HEK293 (cell line): ENCODE data around the gene MCIDAS.
A peak's percentile ranks its signal among the peaks of the same experiment; 100 is the strongest.

Experiments
- BCL11A ChIP-seq: fragments of 450-650 bp; formaldehyde crosslinking; IDR thresholded peaks from 2 replicates; pipeline ENCODE4 v1.5.1; 2016; ENCODE audit warnings: low read depth, missing biosample characterization, missing genetic modification characterization
- KLF9 ChIP-seq: fragments of 450-650 bp; formaldehyde crosslinking; IDR thresholded peaks from 2 replicates; pipeline ENCODE4 v1.5.1; 2016; ENCODE audit warnings: missing biosample characterization, missing genetic modification characterization, low read depth
- SCRT1 ChIP-seq: fragments of 450-650 bp; formaldehyde crosslinking; IDR thresholded peaks from 2 replicates; pipeline ENCODE4 v1.5.1; 2016; ENCODE audit warnings: missing biosample characterization, missing genetic modification characterization, borderline replicate concordance
- SP3 ChIP-seq: fragments of 450-650 bp; formaldehyde crosslinking; IDR thresholded peaks from 2 replicates; pipeline ENCODE4 v1.5.1; 2016; ENCODE audit warnings: missing biosample characterization, missing genetic modification characterization
- WT1 ChIP-seq: fragments of 450-650 bp; formaldehyde crosslinking; IDR thresholded peaks from 2 replicates; pipeline ENCODE4 v1.5.1; 2016; ENCODE audit warnings: missing biosample characterization, missing genetic modification characterization
- ZNF133 ChIP-seq: fragments of 450-650 bp; formaldehyde crosslinking; IDR thresholded peaks from 2 replicates; pipeline ENCODE4 v1.5.1; 2016; ENCODE audit warnings: missing biosample characterization, missing genetic modification characterization
- ZNF19 ChIP-seq: fragments of 450-650 bp; formaldehyde crosslinking; IDR thresholded peaks from 2 replicates; pipeline ENCODE4; 2016; ENCODE audit warnings: missing biosample characterization, missing genetic modification characterization, low read depth
- ZNF239 ChIP-seq: fragments of 450-650 bp; formaldehyde crosslinking; IDR thresholded peaks from 2 replicates; pipeline ENCODE4 v1.5.1; 2016; ENCODE audit warnings: missing biosample characterization, missing genetic modification characterization
- ZNF311 ChIP-seq: fragments of 450-650 bp; formaldehyde crosslinking; IDR thresholded peaks from 2 replicates; pipeline ENCODE4 v1.5.1; 2017; ENCODE audit warnings: missing biosample characterization, missing genetic modification characterization, borderline replicate concordance
- ZNF366 ChIP-seq: fragments of 450-650 bp; formaldehyde crosslinking; conservative IDR thresholded peaks from 2 replicates; pipeline ENCODE4 v1.5.1; 2016; ENCODE audit warnings: missing biosample characterization, missing genetic modification characterization
- ZNF549 ChIP-seq: fragments of 450-650 bp; IDR thresholded peaks from 2 replicates; pipeline ENCODE4 v1.5.1; 2018; ENCODE audit warnings: missing biosample characterization, missing genetic modification characterization, mild to moderate bottlenecking, inconsistent platforms, moderate library complexity
- ZNF610 ChIP-seq: fragments of 450-650 bp; formaldehyde crosslinking; IDR thresholded peaks from 2 replicates; pipeline ENCODE4 v1.5.1; 2016; ENCODE audit warnings: missing biosample characterization, missing genetic modification characterization, borderline replicate concordance
- ZNF624 ChIP-seq: fragments of 450-650 bp; formaldehyde crosslinking; IDR thresholded peaks from 2 replicates; pipeline ENCODE4 v1.5.1; 2017; ENCODE audit warnings: missing biosample characterization, missing genetic modification characterization
- ZNF658 ChIP-seq: fragments of 450-650 bp; formaldehyde crosslinking; IDR thresholded peaks from 2 replicates; pipeline ENCODE4; 2016; ENCODE audit warnings: missing biosample characterization, missing genetic modification characterization
- ZNF747 ChIP-seq: fragments of 450-650 bp; formaldehyde crosslinking; IDR thresholded peaks from 2 replicates; pipeline ENCODE4 v1.5.1; 2016; ENCODE audit warnings: missing biosample characterization, missing genetic modification characterization
- TF ChIP-seq, protein P1 (sequence below): fragments of 450-650 bp; formaldehyde crosslinking; conservative IDR thresholded peaks from 2 replicates; pipeline ENCODE4 v1.5.1; 2016; ENCODE audit warnings: low read depth, missing biosample characterization, missing genetic modification characterization
- TF ChIP-seq, protein P2 (sequence below): fragments of 450-650 bp; formaldehyde crosslinking; IDR thresholded peaks from 2 replicates; pipeline ENCODE4 v1.5.1; 2016; ENCODE audit warnings: missing biosample characterization, missing genetic modification characterization
- TF ChIP-seq, protein P3 (sequence below): fragments of 450-650 bp; formaldehyde crosslinking; IDR thresholded peaks from 2 replicates; pipeline ENCODE4 v1.5.1; 2016; ENCODE audit warnings: missing biosample characterization, missing genetic modification characterization
- TF ChIP-seq, protein P4 (sequence below): fragments of 450-650 bp; formaldehyde crosslinking; IDR thresholded peaks from 2 replicates; pipeline ENCODE4 v1.5.1; 2016; ENCODE audit warnings: missing biosample characterization, missing genetic modification characterization
- TF ChIP-seq, protein P5 (sequence below): fragments of 450-650 bp; formaldehyde crosslinking; IDR thresholded peaks from 2 replicates; pipeline ENCODE4 v1.5.1; 2017; ENCODE audit warnings: missing biosample characterization, missing genetic modification characterization
- TF ChIP-seq, protein P6 (sequence below): fragments of 450-650 bp; formaldehyde crosslinking; IDR thresholded peaks from 2 replicates; pipeline ENCODE4 v1.5.1; 2016; ENCODE audit warnings: missing biosample characterization, missing genetic modification characterization, borderline replicate concordance
- TF ChIP-seq, protein P7 (sequence below): fragments of 450-650 bp; formaldehyde crosslinking; IDR thresholded peaks from 2 replicates; pipeline ENCODE4 v1.5.1; 2016; ENCODE audit warnings: missing biosample characterization, missing genetic modification characterization
- TF ChIP-seq, protein P8 (sequence below): sonication (generic); formaldehyde crosslinking; IDR thresholded peaks from 2 replicates; pipeline ENCODE4 v1.8.1; 2022; ENCODE audit warnings: mild to moderate bottlenecking, moderate library complexity, missing genetic modification reagents

The MCIDAS gene

DNA sequence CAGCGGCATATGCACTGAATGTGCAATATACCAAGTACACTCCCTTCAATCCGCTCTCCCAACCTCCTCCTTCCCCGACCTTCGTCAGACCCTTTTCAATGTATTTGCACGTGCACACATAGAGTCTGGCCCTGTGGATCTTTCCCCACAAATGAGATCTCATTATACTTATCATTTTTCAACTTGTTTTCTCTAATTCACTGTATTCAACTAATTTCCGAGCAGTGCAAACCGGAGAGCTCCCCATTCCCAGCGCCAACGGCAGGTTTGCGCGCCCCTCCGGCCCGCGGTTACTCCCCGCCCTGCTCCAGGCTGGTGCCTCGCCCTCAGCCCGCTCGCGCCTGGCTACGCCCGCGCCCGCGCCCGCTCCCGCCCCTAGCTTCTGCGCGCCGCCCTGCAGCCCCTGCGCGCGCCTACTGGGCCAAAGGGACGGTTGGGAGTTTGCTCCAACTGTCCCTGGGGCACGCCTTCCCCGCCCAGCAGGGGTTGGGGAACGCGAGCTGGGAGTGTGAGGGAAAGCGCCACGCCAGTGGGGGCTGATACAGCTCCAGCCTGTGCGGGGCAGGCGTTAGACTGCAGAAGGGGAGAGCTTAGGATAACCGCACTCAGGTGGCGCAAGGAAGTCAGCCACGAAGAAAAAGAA lies 50.8 kb downstream of the MCIDAS start (continued):
- TF ChIP-seq, protein P1, sequence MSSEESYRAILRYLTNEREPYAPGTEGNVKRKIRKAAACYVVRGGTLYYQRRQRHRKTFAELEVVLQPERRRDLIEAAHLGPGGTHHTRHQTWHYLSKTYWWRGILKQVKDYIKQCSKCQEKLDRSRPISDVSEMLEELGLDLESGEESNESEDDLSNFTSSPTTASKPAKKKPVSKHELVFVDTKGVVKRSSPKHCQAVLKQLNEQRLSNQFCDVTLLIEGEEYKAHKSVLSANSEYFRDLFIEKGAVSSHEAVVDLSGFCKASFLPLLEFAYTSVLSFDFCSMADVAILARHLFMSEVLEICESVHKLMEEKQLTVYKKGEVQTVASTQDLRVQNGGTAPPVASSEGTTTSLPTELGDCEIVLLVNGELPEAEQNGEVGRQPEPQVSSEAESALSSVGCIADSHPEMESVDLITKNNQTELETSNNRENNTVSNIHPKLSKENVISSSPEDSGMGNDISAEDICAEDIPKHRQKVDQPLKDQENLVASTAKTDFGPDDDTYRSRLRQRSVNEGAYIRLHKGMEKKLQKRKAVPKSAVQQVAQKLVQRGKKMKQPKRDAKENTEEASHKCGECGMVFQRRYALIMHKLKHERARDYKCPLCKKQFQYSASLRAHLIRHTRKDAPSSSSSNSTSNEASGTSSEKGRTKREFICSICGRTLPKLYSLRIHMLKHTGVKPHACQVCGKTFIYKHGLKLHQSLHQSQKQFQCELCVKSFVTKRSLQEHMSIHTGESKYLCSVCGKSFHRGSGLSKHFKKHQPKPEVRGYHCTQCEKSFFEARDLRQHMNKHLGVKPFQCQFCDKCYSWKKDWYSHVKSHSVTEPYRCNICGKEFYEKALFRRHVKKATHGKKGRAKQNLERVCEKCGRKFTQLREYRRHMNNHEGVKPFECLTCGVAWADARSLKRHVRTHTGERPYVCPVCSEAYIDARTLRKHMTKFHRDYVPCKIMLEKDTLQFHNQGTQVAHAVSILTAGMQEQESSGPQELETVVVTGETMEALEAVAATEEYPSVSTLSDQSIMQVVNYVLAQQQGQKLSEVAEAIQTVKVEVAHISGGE (tag by site-specific recombination), result no peak
- TF ChIP-seq SCRT1 (no peak), ZNF549 (no peak), SP3 (tag by site-specific recombination) (peak; percentile 71; the same call in 1 of the 2 replicates), ZNF19 (tag by site-specific recombination) (no peak), ZNF133 (tag by site-specific recombination) (no peak), ZNF658 (tag by site-specific recombination) (no peak), ZNF239 (no peak), ZNF610 (tag by site-specific recombination) (peak; percentile 46; the same call in 1 of the 2 replicates), KLF9 (tag by site-specific recombination) (peak; percentile 90), ZNF366 (tag by site-specific recombination) (no peak), BCL11A (tag by site-specific recombination) (no peak), ZNF747 (no peak), ZNF311 (tag by site-specific recombination) (no peak), WT1 (tag by site-specific recombination) (peak; percentile 87), ZNF624 (tag by site-specific recombination) (no peak)
- TF ChIP-seq, protein P2, sequence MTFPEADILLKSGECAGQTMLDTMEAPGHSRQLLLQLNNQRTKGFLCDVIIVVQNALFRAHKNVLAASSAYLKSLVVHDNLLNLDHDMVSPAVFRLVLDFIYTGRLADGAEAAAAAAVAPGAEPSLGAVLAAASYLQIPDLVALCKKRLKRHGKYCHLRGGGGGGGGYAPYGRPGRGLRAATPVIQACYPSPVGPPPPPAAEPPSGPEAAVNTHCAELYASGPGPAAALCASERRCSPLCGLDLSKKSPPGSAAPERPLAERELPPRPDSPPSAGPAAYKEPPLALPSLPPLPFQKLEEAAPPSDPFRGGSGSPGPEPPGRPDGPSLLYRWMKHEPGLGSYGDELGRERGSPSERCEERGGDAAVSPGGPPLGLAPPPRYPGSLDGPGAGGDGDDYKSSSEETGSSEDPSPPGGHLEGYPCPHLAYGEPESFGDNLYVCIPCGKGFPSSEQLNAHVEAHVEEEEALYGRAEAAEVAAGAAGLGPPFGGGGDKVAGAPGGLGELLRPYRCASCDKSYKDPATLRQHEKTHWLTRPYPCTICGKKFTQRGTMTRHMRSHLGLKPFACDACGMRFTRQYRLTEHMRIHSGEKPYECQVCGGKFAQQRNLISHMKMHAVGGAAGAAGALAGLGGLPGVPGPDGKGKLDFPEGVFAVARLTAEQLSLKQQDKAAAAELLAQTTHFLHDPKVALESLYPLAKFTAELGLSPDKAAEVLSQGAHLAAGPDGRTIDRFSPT (tag by site-specific recombination), result peak; percentile 40; the same call in 1 of the 2 replicates
- TF ChIP-seq, protein P3, sequence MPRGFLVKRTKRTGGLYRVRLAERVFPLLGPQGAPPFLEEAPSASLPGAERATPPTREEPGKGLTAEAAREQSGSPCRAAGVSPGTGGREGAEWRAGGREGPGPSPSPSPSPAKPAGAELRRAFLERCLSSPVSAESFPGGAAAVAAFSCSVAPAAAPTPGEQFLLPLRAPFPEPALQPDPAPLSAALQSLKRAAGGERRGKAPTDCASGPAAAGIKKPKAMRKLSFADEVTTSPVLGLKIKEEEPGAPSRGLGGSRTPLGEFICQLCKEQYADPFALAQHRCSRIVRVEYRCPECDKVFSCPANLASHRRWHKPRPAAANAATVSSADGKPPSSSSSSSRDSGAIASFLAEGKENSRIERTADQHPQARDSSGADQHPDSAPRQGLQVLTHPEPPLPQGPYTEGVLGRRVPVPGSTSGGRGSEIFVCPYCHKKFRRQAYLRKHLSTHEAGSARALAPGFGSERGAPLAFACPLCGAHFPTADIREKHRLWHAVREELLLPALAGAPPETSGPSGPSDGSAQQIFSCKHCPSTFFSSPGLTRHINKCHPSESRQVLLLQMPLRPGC (tag by site-specific recombination), result no peak
- TF ChIP-seq, protein P4, sequence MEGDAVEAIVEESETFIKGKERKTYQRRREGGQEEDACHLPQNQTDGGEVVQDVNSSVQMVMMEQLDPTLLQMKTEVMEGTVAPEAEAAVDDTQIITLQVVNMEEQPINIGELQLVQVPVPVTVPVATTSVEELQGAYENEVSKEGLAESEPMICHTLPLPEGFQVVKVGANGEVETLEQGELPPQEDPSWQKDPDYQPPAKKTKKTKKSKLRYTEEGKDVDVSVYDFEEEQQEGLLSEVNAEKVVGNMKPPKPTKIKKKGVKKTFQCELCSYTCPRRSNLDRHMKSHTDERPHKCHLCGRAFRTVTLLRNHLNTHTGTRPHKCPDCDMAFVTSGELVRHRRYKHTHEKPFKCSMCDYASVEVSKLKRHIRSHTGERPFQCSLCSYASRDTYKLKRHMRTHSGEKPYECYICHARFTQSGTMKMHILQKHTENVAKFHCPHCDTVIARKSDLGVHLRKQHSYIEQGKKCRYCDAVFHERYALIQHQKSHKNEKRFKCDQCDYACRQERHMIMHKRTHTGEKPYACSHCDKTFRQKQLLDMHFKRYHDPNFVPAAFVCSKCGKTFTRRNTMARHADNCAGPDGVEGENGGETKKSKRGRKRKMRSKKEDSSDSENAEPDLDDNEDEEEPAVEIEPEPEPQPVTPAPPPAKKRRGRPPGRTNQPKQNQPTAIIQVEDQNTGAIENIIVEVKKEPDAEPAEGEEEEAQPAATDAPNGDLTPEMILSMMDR, result peak; percentile 94
- TF ChIP-seq, protein P5, sequence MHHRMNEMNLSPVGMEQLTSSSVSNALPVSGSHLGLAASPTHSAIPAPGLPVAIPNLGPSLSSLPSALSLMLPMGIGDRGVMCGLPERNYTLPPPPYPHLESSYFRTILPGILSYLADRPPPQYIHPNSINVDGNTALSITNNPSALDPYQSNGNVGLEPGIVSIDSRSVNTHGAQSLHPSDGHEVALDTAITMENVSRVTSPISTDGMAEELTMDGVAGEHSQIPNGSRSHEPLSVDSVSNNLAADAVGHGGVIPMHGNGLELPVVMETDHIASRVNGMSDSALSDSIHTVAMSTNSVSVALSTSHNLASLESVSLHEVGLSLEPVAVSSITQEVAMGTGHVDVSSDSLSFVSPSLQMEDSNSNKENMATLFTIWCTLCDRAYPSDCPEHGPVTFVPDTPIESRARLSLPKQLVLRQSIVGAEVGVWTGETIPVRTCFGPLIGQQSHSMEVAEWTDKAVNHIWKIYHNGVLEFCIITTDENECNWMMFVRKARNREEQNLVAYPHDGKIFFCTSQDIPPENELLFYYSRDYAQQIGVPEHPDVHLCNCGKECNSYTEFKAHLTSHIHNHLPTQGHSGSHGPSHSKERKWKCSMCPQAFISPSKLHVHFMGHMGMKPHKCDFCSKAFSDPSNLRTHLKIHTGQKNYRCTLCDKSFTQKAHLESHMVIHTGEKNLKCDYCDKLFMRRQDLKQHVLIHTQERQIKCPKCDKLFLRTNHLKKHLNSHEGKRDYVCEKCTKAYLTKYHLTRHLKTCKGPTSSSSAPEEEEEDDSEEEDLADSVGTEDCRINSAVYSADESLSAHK (tag by site-specific recombination), result no peak
- TF ChIP-seq, protein P6, sequence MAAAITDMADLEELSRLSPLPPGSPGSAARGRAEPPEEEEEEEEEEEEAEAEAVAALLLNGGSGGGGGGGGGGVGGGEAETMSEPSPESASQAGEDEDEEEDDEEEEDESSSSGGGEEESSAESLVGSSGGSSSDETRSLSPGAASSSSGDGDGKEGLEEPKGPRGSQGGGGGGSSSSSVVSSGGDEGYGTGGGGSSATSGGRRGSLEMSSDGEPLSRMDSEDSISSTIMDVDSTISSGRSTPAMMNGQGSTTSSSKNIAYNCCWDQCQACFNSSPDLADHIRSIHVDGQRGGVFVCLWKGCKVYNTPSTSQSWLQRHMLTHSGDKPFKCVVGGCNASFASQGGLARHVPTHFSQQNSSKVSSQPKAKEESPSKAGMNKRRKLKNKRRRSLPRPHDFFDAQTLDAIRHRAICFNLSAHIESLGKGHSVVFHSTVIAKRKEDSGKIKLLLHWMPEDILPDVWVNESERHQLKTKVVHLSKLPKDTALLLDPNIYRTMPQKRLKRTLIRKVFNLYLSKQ (tag by site-specific recombination), result no peak
- TF ChIP-seq, protein P7, sequence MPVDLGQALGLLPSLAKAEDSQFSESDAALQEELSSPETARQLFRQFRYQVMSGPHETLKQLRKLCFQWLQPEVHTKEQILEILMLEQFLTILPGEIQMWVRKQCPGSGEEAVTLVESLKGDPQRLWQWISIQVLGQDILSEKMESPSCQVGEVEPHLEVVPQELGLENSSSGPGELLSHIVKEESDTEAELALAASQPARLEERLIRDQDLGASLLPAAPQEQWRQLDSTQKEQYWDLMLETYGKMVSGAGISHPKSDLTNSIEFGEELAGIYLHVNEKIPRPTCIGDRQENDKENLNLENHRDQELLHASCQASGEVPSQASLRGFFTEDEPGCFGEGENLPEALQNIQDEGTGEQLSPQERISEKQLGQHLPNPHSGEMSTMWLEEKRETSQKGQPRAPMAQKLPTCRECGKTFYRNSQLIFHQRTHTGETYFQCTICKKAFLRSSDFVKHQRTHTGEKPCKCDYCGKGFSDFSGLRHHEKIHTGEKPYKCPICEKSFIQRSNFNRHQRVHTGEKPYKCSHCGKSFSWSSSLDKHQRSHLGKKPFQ (tag by site-specific recombination), result no peak
- TF ChIP-seq, protein P8, sequence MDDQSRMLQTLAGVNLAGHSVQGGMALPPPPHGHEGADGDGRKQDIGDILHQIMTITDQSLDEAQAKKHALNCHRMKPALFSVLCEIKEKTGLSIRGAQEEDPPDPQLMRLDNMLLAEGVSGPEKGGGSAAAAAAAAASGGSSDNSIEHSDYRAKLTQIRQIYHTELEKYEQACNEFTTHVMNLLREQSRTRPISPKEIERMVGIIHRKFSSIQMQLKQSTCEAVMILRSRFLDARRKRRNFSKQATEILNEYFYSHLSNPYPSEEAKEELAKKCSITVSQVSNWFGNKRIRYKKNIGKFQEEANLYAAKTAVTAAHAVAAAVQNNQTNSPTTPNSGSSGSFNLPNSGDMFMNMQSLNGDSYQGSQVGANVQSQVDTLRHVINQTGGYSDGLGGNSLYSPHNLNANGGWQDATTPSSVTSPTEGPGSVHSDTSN (CRISPR knock-in tag), result no peak
